ENCODE data around the gene RUNX1. TPM values are rescaled to one million over a fixed set of nuclear protein-coding genes. Genes with fewer than 3 reads are reported as not detected.

Gene RUNX1
- total and polyA plus RNA-seq, 2 of the 13 experiments (the other 11 are each of a cell fraction or from before 2014, with no cell fraction given) = 5.4 to 6.4 TPM

DNA sequence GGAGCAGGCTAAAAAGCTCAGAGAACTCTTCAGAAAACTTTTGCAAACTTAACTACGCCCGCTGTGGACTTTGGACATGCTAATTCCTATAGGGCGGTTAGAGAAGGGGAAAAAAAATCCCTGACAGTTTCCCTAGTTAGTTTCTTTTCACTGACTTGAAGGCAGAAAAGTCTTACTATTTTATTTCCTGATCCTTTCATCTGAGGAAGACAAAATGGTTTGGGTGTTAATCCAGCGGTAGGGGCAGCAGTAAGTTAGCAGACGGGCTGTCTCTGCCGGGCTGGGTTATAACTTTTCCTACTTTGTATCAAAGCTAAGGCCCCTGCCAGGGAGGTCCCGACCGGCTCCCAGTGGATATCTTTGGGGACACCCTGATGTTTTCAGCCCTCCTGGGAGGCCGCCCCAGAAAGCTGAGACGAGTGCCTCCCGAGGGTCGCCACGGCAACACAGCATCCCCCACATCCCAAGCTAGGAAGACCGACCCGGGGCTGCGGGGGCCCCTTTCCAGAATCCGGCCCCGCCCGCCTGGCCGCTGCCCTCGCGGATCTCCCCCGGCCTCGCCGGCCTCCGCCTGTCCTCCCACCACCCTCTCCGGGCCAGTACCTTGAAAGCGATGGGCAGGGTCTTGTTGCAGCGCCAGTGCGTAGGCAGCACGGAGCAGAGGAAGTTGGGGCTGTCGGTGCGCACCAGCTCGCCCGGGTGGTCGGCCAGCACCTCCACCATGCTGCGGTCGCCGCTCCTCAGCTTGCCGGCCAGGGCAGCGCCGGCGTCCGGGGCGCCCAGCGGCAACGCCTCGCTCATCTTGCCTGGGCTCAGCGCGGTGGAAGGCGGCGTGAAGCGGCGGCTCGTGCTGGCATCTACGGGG, 162.6 kb downstream of the RUNX1 start (continued):
- TF ChIP-seq, protein P1, sequence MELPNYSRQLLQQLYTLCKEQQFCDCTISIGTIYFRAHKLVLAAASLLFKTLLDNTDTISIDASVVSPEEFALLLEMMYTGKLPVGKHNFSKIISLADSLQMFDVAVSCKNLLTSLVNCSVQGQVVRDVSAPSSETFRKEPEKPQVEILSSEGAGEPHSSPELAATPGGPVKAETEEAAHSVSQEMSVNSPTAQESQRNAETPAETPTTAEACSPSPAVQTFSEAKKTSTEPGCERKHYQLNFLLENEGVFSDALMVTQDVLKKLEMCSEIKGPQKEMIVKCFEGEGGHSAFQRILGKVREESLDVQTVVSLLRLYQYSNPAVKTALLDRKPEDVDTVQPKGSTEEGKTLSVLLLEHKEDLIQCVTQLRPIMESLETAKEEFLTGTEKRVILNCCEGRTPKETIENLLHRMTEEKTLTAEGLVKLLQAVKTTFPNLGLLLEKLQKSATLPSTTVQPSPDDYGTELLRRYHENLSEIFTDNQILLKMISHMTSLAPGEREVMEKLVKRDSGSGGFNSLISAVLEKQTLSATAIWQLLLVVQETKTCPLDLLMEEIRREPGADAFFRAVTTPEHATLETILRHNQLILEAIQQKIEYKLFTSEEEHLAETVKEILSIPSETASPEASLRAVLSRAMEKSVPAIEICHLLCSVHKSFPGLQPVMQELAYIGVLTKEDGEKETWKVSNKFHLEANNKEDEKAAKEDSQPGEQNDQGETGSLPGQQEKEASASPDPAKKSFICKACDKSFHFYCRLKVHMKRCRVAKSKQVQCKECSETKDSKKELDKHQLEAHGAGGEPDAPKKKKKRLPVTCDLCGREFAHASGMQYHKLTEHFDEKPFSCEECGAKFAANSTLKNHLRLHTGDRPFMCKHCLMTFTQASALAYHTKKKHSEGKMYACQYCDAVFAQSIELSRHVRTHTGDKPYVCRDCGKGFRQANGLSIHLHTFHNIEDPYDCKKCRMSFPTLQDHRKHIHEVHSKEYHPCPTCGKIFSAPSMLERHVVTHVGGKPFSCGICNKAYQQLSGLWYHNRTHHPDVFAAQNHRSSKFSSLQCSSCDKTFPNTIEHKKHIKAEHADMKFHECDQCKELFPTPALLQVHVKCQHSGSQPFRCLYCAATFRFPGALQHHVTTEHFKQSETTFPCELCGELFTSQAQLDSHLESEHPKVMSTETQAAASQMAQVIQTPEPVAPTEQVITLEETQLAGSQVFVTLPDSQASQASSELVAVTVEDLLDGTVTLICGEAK (IDR thresholded peaks at IDR 0.05) = no peak
- TF ChIP-seq, protein P1 (CRISPR knock-in tag; IDR thresholded peaks at IDR 0.05) = 0 out of 2 replicates have a peak, but pooled peaks have one; percentile 49
- TF ChIP-seq ZNF121 (CRISPR knock-in tag; IDR thresholded peaks at IDR 0.05) (no peak), ZNF317 (CRISPR knock-in tag; IDR thresholded peaks at IDR 0.05) (no peak), RBM22 (optimal IDR thresholded peaks at IDR 0.05; ENCODE audit: low read length) (no peak), ZNF776 (CRISPR knock-in tag; IDR thresholded peaks at IDR 0.05) (no peak), DR1 (CRISPR knock-in tag; IDR thresholded peaks at IDR 0.05) (no peak), ADNP (CRISPR knock-in tag; IDR thresholded peaks at IDR 0.05) (no peak), ZNF816 (CRISPR knock-in tag; IDR thresholded peaks at IDR 0.05; ENCODE audit: borderline replicate concordance) (no peak), ZNF510 (CRISPR knock-in tag; IDR thresholded peaks at IDR 0.05; ENCODE audit: low read depth) (no peak), ZNF891 (CRISPR knock-in tag; IDR thresholded peaks at IDR 0.05) (no peak), ATF1 (CRISPR knock-in tag; IDR thresholded peaks at IDR 0.05) (no peak), TBX2 (CRISPR knock-in tag; IDR thresholded peaks at IDR 0.05; ENCODE audit: borderline replicate concordance) (peak; percentile 27; the same call in 1 of the 2 replicates)
- TF ChIP-seq, protein P2, sequence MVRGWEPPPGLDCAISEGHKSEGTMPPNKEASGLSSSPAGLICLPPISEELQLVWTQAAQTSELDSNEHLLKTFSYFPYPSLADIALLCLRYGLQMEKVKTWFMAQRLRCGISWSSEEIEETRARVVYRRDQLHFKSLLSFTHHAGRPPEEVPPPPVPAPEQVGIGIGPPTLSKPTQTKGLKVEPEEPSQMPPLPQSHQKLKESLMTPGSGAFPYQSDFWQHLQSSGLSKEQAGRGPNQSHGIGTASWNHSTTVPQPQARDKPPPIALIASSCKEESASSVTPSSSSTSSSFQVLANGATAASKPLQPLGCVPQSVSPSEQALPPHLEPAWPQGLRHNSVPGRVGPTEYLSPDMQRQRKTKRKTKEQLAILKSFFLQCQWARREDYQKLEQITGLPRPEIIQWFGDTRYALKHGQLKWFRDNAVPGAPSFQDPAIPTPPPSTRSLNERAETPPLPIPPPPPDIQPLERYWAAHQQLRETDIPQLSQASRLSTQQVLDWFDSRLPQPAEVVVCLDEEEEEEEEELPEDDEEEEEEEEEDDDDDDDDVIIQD (CRISPR knock-in tag; IDR thresholded peaks at IDR 0.05; ENCODE audit: low read depth) = no peak
- TF ChIP-seq, protein P3, sequence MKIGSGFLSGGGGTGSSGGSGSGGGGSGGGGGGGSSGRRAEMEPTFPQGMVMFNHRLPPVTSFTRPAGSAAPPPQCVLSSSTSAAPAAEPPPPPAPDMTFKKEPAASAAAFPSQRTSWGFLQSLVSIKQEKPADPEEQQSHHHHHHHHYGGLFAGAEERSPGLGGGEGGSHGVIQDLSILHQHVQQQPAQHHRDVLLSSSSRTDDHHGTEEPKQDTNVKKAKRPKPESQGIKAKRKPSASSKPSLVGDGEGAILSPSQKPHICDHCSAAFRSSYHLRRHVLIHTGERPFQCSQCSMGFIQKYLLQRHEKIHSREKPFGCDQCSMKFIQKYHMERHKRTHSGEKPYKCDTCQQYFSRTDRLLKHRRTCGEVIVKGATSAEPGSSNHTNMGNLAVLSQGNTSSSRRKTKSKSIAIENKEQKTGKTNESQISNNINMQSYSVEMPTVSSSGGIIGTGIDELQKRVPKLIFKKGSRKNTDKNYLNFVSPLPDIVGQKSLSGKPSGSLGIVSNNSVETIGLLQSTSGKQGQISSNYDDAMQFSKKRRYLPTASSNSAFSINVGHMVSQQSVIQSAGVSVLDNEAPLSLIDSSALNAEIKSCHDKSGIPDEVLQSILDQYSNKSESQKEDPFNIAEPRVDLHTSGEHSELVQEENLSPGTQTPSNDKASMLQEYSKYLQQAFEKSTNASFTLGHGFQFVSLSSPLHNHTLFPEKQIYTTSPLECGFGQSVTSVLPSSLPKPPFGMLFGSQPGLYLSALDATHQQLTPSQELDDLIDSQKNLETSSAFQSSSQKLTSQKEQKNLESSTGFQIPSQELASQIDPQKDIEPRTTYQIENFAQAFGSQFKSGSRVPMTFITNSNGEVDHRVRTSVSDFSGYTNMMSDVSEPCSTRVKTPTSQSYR (CRISPR knock-in tag; IDR thresholded peaks at IDR 0.05; ENCODE audit: borderline replicate concordance) = no peak

Data from HepG2 (cell line).